Fibroblast of skin of right biceps (primary cell): ENCODE results near the gene DNAJC2.

Experiments
- DNase-seq: peaks from one replicate; pipeline ENCODE4 v3.0.0-alpha.2; 2013

DNAJC2 gene

GRCh38 chr7:103344453-103345149, at the start of gene DNAJC2:
Gene DNAJC2, minus strand, starts transcription at chr7:103344767. Its CDS starts 145 bp downstream, at chr7:103344622.
- DNase-seq: peak; percentile 94

DNA sequence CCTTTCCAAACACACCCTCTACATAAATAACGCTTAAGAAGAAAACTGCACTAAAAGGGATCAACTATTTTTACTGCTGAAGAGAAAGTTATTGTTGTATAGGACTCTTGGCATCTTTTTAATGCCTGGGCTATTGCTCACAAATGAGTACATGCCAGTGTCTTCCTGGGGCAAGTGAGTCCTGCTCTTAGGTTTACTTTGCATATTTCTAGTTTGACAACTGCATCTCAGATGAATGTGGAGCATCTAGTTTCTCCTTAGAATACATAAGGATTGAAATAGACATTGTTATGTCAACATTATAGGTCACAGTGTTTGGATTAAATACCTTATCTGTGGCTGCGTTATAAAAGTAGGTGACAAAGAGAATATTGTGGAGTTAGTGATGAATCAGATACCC, 47.4 kb upstream of the DNAJC2 start:
- DNase-seq: no peak

DNA sequence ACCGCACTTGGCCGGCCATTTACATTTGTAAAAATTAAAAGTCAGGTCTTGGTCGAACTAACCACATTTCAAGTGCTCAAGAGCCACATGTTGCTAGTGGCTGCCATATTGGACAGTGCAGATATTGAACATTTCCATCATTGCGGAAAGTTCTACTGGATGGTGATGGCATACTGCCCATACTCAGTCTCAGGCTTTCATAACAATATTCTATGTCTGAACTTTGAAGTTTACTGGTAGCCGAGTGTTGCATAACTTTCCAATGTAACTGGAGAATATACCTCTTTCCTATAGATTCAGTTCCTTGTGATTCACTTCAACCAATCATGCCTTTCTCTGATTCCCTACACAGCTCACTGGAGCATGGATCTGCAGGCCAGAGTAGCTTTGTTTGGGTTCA, 46.6 kb upstream of the DNAJC2 start:
- no peak for DNase-seq

DNA sequence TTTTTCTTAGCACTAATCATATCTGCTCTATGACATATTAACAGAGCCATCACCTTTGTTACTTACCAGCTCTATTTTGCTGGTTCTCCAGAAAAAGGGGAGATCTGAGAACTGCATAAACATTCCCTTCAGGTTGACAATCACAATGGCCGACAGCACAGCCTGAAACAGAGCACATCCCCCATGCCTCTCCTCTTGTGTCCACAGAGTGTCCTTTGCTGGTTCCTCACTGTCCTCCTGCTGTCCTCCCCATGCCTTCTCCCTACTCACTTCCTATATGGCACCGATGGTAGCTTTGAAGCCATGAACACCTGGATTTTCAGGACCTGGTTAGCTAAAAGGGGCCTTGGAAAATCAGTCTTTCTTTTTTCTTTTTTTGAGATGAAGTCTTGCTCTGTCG, 44.7 kb upstream of the DNAJC2 start:
- no peak for DNase-seq

GRCh38 chr7:103388469-103389140, 44.0 kb upstream of the DNAJC2 start:
- no peak for DNase-seq

GRCh38 chr7:103387242-103387641, 42.7 kb upstream of the DNAJC2 start:
- no peak for DNase-seq

DNA sequence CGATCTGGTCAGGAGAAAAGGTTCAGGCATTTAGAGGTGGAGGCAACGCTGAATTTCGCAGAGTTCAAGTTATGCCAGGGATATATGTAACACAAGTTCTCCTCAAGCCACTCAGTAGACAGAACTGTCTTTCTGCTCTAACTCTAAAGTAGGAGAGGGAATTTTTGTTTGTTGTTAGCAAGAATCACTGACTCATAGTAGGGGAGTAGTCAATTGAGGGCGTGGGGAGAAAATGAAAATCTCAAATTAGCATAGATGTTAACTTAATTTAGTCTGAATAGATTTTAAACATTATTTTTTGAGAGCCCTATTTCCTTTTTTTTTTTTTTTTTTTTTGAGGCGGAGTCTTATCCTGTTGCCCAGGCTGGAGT, 37.5 kb upstream of the DNAJC2 start:
- no peak for DNase-seq

GRCh38 chr7:103381280-103382031, 36.9 kb upstream of the DNAJC2 start:
- DNase-seq: no peak

GRCh38 chr7:103380395-103381191, 36.0 kb upstream of the DNAJC2 start:
- no peak for DNase-seq

DNA sequence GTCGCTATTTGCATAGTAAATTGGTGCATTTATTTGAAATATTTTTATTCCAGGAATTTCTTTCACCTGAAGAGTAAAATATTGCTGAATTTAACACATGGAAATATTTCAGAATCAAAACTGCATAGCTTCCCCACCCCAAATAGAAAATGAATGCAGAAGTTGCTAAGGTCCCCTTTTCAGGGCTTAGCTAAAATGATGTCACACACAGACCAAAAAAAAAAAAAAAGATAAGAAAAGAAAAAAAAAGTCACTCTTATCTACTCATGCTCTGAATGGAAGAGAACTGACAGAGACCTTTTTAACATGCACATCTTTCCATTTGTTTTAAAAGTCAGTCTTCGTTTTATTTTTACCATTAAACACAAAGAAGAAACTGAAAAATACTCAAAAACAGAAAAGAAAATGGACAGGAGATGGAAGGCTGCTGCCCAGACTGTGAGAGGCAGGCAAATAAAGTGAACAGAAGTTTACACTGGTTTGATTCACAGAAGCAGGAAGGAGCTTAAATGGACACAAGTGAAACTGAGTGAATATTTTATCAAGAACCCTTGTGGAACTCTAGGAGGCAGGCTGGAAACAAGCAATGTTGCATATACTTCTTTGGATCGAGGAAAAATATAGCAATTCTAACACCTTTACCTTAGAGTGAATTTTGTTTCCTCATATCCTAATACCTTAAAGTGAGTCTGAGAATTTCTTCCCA, 34.9 kb upstream of the DNAJC2 start:
- DNase-seq: no peak

GRCh38 chr7:103373866-103374643, 29.5 kb upstream of the DNAJC2 start:
- DNase-seq: no peak

- DNase-seq: no peak
Measured at GRCh38 chr7:103369432-103369831, 24.9 kb upstream of the DNAJC2 start.

DNA sequence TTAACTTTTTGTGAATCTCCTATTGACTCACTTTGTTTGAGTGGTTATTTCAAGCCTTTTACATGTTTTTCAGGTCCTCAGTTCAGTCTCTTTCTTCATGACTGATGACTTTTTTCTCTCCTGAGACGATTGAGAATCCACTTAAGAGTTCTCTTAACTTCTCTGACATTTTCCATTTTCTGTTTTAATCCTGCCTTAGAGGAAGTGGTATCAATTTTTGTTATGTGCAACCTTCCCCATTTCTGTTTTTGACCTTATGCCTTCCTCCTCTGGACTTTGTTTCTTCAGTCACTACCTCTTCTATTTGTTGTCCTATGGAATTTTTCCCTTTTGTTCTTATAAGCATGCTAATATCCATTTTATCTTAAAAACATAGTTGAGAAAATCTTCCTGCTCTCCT, 5.2 kb upstream of the DNAJC2 start:
- no peak for DNase-seq

DNA sequence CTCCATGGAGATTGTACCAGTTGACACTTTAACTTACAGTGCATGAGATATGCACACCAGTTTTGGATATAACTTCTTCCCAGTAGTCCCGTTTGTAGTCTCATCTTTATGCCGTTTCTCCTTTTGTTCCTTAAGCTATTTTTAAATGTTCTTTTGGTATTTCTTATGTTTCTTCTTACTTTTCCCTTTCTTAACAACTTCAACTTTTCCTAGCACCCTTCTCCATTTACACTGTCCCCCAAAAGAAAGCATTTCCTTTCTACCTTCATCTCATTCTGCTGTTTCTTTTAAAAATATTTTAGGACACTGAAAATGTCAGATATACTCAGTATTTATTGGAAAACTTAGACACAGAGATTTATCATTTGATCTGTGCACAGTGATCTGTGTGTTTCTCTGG, 4.4 kb upstream of the DNAJC2 start:
- DNase-seq: no peak

- DNase-seq: no peak
Measured at GRCh38 chr7:103348452-103348851, 3.9 kb upstream of the DNAJC2 start.

- DNase-seq: peak; percentile 93
Measured at GRCh38 chr7:103347507-103348267, 3.1 kb upstream of the DNAJC2 start, which contains the start of gene PSMC2. Gene PSMC2, plus strand, starts transcription at chr7:103347643. Its CDS starts 69 bp downstream, at chr7:103347712.

DNA sequence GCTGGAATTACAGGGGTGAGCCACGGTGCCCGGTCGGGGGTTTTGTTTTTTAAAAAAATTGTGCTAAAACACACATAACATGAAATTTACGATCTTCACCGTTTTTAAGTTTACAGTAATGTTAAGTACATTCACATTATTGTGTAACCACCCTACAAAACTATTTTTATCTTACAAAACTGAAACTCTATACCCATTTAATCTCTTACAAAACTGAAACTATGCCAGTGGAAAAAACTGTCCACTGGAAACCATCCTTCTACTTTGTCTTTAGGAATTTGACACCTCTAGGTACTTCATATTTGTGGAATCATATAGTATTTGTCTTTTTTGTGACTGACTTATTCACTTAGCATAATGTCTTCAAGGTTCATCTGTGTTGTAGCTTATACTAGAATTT, 1.8 kb upstream of the DNAJC2 start:
- DNase-seq: peak; percentile 19

DNA sequence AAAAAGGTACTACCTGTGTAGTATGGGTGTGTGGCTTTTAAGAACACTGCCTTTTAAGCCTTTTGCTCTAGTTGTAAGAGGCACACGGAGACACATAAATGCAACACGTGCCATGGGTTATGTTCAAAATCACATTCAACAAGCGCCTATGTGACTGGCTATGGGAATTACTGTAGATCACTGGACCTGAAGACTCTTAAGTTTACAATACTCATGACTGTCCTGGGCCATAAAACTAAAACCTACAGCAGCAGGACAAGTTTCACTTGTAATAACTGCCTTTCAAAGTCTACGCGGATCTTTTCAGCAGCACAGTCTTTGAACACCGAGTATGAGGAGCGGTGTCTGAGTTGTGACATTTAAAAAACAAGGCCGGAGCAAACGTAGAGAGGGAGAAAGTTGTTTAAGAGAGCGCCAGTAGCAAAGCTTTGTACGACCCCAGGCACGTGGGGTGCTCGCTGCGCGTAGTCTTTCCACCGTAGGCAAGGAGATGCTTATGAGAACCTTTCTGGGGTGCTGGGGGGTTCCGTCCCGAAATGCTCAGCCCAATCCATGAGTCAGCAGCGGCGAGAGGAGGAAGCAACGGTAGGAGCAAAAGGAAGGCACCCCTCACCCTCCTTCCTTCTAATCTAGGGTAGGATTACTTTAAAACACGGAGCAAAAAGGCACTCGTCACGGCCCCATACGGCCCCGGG, 662 bp downstream of the DNAJC2 start:
- peak; percentile 42 for DNase-seq

GRCh38 chr7:103343332-103343731, 1.2 kb downstream of the DNAJC2 start:
- DNase-seq: no peak

- DNase-seq: no peak
Measured at GRCh38 chr7:103341466-103341865, 3.1 kb downstream of the DNAJC2 start.
